ENCODE data around the gene KLHL42. TPM values are rescaled to one million over a fixed set of nuclear protein-coding genes. Genes with fewer than 3 reads are reported as not detected.
A peak's percentile ranks its signal among the peaks of the same experiment; 100 is the strongest.
"Not testable (repeated sequence)": the region's sequence is repeated elsewhere in the genome, so short reads cannot be mapped to it uniquely, and the experiment has no call there.

The KLHL42 gene
- polyA plus RNA-seq (2012; ENCODE audit: insufficient read depth, insufficient read length, low read depth): 29.9 TPM

DNA sequence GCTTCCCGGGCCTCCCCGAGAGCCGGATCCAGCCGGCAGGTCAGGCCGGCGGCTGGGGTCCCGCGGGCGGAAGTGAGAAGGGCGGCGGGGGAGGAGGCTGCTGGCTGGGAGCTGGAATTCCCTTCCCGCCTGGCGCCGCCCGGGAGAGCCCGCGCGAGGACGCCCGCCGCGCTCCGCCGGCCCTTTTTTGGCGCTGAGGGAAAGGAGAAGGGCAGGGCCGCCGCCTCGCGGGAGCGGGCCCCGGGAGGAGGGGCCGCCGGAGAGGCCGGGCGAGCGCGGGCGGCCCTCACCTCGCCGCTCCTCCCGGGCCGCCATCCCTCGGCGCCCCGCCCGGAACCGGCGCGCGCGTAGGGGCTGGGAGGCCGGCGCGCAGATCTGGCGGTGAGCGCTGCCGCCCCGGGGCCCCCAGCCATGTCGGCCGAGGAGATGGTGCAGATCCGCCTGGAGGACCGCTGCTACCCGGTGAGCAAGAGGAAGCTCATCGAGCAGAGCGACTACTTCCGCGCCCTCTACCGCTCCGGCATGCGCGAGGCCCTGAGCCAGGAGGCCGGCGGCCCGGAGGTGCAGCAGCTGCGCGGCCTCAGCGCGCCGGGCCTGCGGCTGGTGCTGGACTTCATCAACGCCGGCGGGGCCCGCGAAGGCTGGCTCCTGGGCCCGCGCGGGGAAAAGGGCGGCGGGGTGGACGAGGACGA, at the start of gene KLHL42, which contains the start of gene MANSC4:
TSS of gene KLHL42 (plus strand) at position 314 of the 692 bp plus-strand sequence. CDS start at position 412, 98 bp downstream.
TSS of gene MANSC4 (minus strand) at position 317 of the 692 bp plus-strand sequence. CDS start 8,960 bp downstream, outside the sequence.
- Histone ChIP-seq H3K36me3 (peaks cover 3% of the 10 kb centered on the region), H3K4me1 (peaks cover 5% of the 10 kb centered on the region), H3K9me3 (no peaks in the 10 kb centered on the region), H3K4me3 (ENCODE audit: low read depth, low read length) (peak within 1 kb of the TSS; percentile 88), H3K27me3 (no peaks in the 10 kb centered on the region)
- TF ChIP-seq CTCF (IDR thresholded peaks at IDR 0.05; ENCODE audit: low read depth, low read length): no peak
- DNase-seq: peak; percentile 85

GRCh38 chr12:27732281-27732680, 47.8 kb upstream of the KLHL42 start:
- Histone ChIP-seq H3K9me3 (no peaks in the 10 kb centered on the region), H3K36me3 (peaks cover 15% of the 10 kb centered on the region), H3K4me3 (ENCODE audit: low read depth, low read length) (no peak overlapping the region), H3K27me3 (no peaks in the 10 kb centered on the region), H3K4me1 (peaks cover 2% of the 10 kb centered on the region; the same call in 1 of the 2 replicates)
- peak; percentile 16 for DNase-seq
- peak; percentile 47 for TF ChIP-seq CTCF (IDR thresholded peaks at IDR 0.05; ENCODE audit: low read depth, low read length)

- Histone ChIP-seq H3K9me3 (no peaks in the 10 kb centered on the region), H3K4me3 (ENCODE audit: low read depth, low read length) (no peak overlapping the region), H3K4me1 (peaks cover 2% of the 10 kb centered on the region; the same call in 1 of the 2 replicates), H3K36me3 (peaks cover 19% of the 10 kb centered on the region), H3K27me3 (no peaks in the 10 kb centered on the region)
- TF ChIP-seq CTCF (IDR thresholded peaks at IDR 0.05; ENCODE audit: low read depth, low read length): peak; percentile 92
- DNase-seq: peak; percentile 30
These were observed 46.9 kb upstream of the KLHL42 start for GRCh38 chr12:27733052-27733656.

DNA sequence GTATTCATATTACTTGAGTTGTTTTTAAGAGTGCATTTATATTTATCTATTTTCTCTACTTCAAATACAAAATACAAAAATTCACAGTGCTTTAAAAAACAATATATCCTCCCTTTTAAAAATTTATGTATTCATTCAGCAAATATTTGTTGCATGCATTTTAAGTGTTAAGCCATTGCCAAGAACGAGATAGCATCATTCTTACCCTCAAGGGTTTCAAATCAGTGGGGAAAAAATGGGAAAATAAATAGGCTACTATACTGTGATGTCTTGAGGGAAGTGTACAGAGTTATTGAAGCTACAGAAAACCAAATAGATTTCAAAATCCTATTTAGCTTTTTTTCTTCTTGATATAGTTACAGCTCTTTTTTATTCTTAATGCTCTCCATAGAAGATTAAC, 46.2 kb upstream of the KLHL42 start:
- peaks cover 2% of the 10 kb centered on the region; the same call in 1 of the 2 replicates for H3K4me1 ChIP-seq
- TF ChIP-seq CTCF (IDR thresholded peaks at IDR 0.05; ENCODE audit: low read depth, low read length): no peak
- H3K36me3 ChIP-seq: peaks cover 24% of the 10 kb centered on the region
- no peaks in the 10 kb centered on the region for H3K27me3 ChIP-seq
- DNase-seq: no peak
- no peak overlapping the region for H3K4me3 ChIP-seq (ENCODE audit: low read depth, low read length)
- H3K9me3 ChIP-seq: no peaks in the 10 kb centered on the region

DNA sequence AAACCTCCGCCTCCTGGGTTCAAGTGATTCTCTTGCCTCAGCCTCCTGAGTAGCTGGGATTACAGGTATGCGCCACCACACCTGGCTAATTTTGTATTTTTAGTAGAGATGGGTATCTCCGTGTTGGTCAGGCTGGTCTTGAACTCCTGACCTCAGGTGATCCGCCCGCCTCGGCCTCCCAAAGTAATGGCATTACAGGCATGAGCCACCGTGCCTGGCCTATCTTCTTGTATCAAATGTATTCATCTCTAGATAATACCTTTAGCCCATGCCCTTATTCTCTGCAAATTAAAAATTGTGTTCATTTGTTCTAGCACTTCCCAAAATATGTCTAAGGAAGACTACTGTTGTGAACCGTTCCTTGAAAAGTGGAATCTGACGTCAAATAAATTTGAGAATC, 45.7 kb upstream of the KLHL42 start:
- H3K27me3 ChIP-seq; H3K4me1 ChIP-seq; H3K9me3 ChIP-seq; H3K4me3 ChIP-seq (ENCODE audit: low read depth, low read length); DNase-seq: not testable (repeated sequence)
- peaks cover 24% of the 10 kb centered on the region for H3K36me3 ChIP-seq

DNA sequence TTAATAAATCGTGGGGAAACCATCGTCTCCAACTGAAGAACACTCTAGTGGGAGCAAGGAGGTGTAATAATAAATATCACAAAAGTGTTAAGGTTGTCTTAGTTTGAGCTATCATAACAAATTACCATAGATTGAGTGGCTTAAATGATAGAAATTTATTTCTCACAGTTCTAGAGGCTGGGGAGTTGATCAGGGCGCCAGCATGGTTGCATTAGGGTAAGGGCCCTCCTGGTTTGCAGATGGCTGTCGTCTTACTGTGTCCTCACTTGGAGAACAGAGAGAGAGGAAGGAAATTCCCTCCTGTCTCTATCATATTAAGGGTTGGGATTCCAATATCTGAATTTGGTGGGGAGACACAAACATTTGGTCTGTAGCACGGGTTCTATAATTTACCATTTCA, 36.4 kb upstream of the KLHL42 start:
- Histone ChIP-seq H3K36me3 (peaks cover 25% of the 10 kb centered on the region), H3K27me3 (no peaks in the 10 kb centered on the region), H3K4me3 (ENCODE audit: low read depth, low read length) (no peak overlapping the region), H3K4me1 (no peaks in the 10 kb centered on the region), H3K9me3 (no peaks in the 10 kb centered on the region)
- TF ChIP-seq CTCF (IDR thresholded peaks at IDR 0.05; ENCODE audit: low read depth, low read length): no peak
- DNase-seq: no peak

DNA sequence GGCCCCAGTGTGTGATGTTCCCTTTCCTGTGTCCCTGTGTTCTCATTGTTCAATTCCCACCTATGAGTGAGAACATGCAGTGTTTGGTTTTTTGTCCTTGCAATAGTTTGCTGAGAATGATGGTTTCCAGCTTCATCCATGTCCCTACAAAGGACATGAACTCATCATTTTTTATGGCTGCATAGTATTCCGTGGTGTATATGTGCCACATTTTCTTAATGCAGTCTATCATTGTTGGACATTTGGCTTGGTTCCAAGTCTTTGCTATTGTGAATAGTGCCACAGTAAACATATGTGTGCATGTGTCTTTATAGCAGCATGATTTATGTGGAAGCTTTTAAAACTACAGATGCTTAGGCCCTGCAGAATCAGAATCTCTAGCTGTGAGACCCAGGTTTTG, 34.3 kb upstream of the KLHL42 start:
- H3K9me3 ChIP-seq; H3K4me3 ChIP-seq (ENCODE audit: low read depth, low read length); DNase-seq; H3K4me1 ChIP-seq; H3K27me3 ChIP-seq: not testable (repeated sequence)
- peaks cover 17% of the 10 kb centered on the region for H3K36me3 ChIP-seq

All from BE2C (cell line).